Endodermal cell (in vitro differentiated cells): Measurements from ENCODE around the gene MYCL. TPM values are rescaled to one million over a fixed set of nuclear protein-coding genes. Genes with fewer than 3 reads are reported as not detected.

ENCODE experiments used
- DNase-seq: peaks from one replicate; pipeline ENCODE4 v3.0.0-alpha.2; 2017
- H3K27ac ChIP-seq: 2 replicates; pipeline ENCODE4 v1.5.1; 2013; ENCODE audit warnings: mild to moderate bottlenecking, low read depth, low read length, moderate library complexity
- H3K27me3 ChIP-seq: 2 replicates; pipeline ENCODE4 v1.6.1; 2013; ENCODE audit warnings: mild to moderate bottlenecking, low read length, moderate library complexity; ENCODE audit not compliant: insufficient read depth, control insufficient read depth, poor library complexity, severe bottlenecking
- H3K36me3 ChIP-seq: 2 replicates; pipeline ENCODE4 v1.7.0; 2013; ENCODE audit warnings: mild to moderate bottlenecking, low read length, moderate library complexity; ENCODE audit not compliant: control insufficient read depth, insufficient read depth
- H3K4me1 ChIP-seq: one replicate; pipeline ENCODE4 v1.7.0; 2013; ENCODE audit warnings: low read length; ENCODE audit not compliant: control insufficient read depth, insufficient read depth
- H3K4me3 ChIP-seq: 2 replicates; pipeline ENCODE4 v1.5.1; 2013; ENCODE audit warnings: mild to moderate bottlenecking, low read length, moderate library complexity
- H3K9ac ChIP-seq: 2 replicates; pipeline ENCODE4 v1.6.1; 2013; ENCODE audit warnings: mild to moderate bottlenecking, low read length, moderate library complexity; ENCODE audit not compliant: poor library complexity, severe bottlenecking; ENCODE audit errors: extremely low read depth
- H3K9me3 ChIP-seq: 2 replicates; pipeline ENCODE4 v1.6.1; 2013; ENCODE audit warnings: mild to moderate bottlenecking, low read length, moderate library complexity; ENCODE audit not compliant: control insufficient read depth
- H3K27ac Mint-ChIP-seq: 2 replicates; pipeline ENCODE4 v1.8.0; 2020; ENCODE audit warnings: mixed read lengths
- H3K27me3 Mint-ChIP-seq: 2 replicates; pipeline ENCODE4 v1.8.0; 2021; ENCODE audit warnings: mild to moderate bottlenecking, mixed read lengths; ENCODE audit not compliant: insufficient read depth
- H3K36me3 Mint-ChIP-seq: 2 replicates; pipeline ENCODE4 v1.8.0; 2020; ENCODE audit warnings: low read depth, mixed read lengths
- H3K4me1 Mint-ChIP-seq: 2 replicates; pipeline ENCODE4 v1.8.0; 2020; ENCODE audit warnings: mixed read lengths
- H3K4me3 Mint-ChIP-seq: 2 replicates; pipeline ENCODE4 v1.8.0; 2020; ENCODE audit warnings: mild to moderate bottlenecking, moderate library complexity, mixed read lengths
- H3K9me3 Mint-ChIP-seq: 2 replicates; pipeline ENCODE4 v1.8.0; 2020; ENCODE audit warnings: mild to moderate bottlenecking, mixed read lengths
- CTCF ChIP-seq: fragments of 200-600 bp; sonication (generic); conservative IDR thresholded peaks from 2 replicates; pipeline ENCODE4 v1.5.0; 2021; ENCODE audit warnings: antibody characterized with exemption, mild to moderate bottlenecking
- WGBS, 2 experiments: methylation state at CpG; one replicate each; pipeline versions ENCODE4 v1.1.5 to v1.1.7; 2013; ENCODE audit warnings: missing lambda C conversion rate in 2 of 2, mixed read lengths in 1 of 2; ENCODE audit not compliant: insufficient coverage in 1 of 2, insufficient read length in 1 of 2; 5-methylcytosine and 5-hydroxymethylcytosine counted together
- total RNA-seq, 2 donors: library from RNA; stranded (reverse); fragmentation: NEBNext Ultra II Directional in 1 of 2; extraction: Animal tissue kit (Norgen Biotek cat#: 25700) in 1 of 2; gene quantifications; 2 replicates in 1 of 2; 3 replicates in 1 of 2; pipeline ENCODE4 v1.2.1, GENCODE V29; 2021

Gene MYCL
- total RNA-seq, 2 donors from 2014 or later = 35.0 to 39.5 TPM

DNA sequence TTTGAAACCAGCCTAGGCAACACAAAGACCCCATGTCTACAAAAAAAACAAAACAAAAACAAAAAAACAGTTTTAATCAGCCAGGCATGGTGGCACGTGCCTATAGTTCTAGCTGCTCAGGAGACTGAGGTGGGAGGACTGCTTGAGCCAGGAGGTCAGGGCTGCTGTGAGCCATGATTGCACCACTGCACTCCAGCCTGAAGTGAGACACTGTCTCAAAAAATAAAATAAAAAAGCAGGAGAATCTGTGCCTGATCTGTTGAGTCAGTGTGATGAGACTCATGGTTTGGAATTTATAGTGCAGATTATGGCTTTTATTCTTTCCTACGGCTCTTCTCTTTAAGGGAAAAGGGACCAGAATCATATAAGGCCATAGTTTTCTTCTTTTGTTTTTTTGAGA is 35.0 kb downstream of the MYCL start:
- peaks cover 32% of the 10 kb centered on the region for H3K36me3 ChIP-seq
- no peaks in the 10 kb centered on the region for H3K4me1 ChIP-seq
- Mint-ChIP-seq H3K36me3 (peaks cover 63% of the 10 kb centered on the region), H3K27ac (peak overlapping the region; percentile 61), H3K4me3 (no peak overlapping the region), H3K9me3 (peaks cover 34% of the 10 kb centered on the region), H3K27me3 (no peaks in the 10 kb centered on the region), H3K4me1 (peaks cover 3% of the 10 kb centered on the region)
- WGBS, 2 experiments = 90 to 96% methylated on average over 2 of the region's 2 CpGs
- no peak overlapping the region for H3K9ac ChIP-seq
- no peak overlapping the region for H3K4me3 ChIP-seq
- H3K9me3 ChIP-seq = peaks cover 29% of the 10 kb centered on the region
- H3K27ac ChIP-seq = no peak overlapping the region
- DNase-seq = peak; percentile 1
- TF ChIP-seq CTCF = no peak
- H3K27me3 ChIP-seq = no peaks in the 10 kb centered on the region

GRCh38 chr1:39865762-39866161 is 36.0 kb downstream of the MYCL start:
- WGBS, 2 experiments = 89 to 94% methylated on average over 1 of the region's 1 CpG
- H3K27ac ChIP-seq = no peak overlapping the region
- peaks cover 60% of the 10 kb centered on the region for H3K36me3 Mint-ChIP-seq

DNA sequence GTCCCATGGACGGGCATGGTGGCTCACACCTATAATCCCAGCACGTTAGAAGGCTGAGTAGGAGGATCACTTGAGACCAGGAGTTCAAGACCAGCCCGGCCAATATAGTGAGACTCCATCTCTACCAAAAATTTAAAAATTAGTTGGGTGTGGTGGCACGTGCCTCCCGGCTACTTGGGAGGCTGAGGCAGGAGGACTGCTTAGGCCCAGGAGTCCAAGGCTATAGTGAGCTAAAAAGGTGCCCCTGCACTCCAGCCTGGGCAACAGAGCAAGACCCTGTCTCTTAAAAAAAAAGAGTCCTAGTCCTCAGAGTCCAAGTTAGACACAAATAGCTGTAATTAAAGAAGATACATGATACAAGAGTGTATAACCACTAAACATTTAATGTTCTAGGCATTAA is 38.5 kb downstream of the MYCL start:
- Mint-ChIP-seq H3K4me1 (peaks cover 8% of the 10 kb centered on the region), H3K27ac (no peak overlapping the region), H3K4me3 (no peak overlapping the region), H3K27me3 (no peaks in the 10 kb centered on the region), H3K36me3 (peaks cover 39% of the 10 kb centered on the region), H3K9me3 (peaks cover 5% of the 10 kb centered on the region)
- Histone ChIP-seq H3K27me3 (no peaks in the 10 kb centered on the region), H3K9me3 (peaks cover 7% of the 10 kb centered on the region), H3K27ac (no peak overlapping the region), H3K4me3 (no peak overlapping the region), H3K4me1 (no peaks in the 10 kb centered on the region), H3K36me3 (peaks cover 21% of the 10 kb centered on the region), H3K9ac (no peak overlapping the region)
- WGBS, 2 experiments = 88 to 100% methylated on average over 2 to 5 of the region's 5 CpGs
- no peak for TF ChIP-seq CTCF
- DNase-seq = no peak

More at GRCh38 chr1:39865762-39866161, 36.0 kb downstream of the MYCL start:
- no peak for DNase-seq
- peaks cover 28% of the 10 kb centered on the region for H3K36me3 ChIP-seq
- no peak for TF ChIP-seq CTCF
- H3K4me1 ChIP-seq = no peaks in the 10 kb centered on the region
- Mint-ChIP-seq H3K27me3 (no peaks in the 10 kb centered on the region), H3K4me1 (peaks cover 3% of the 10 kb centered on the region), H3K27ac (no peak overlapping the region), H3K4me3 (no peak overlapping the region), H3K9me3 (peaks cover 27% of the 10 kb centered on the region)
- H3K27me3 ChIP-seq = no peaks in the 10 kb centered on the region
- peaks cover 24% of the 10 kb centered on the region for H3K9me3 ChIP-seq
- H3K9ac ChIP-seq = no peak overlapping the region
- H3K4me3 ChIP-seq = no peak overlapping the region
